Upper lobe of left lung (tissue), 6 donors: ENCODE data around the gene PLSCR3. TPM values are rescaled to one million over a fixed set of nuclear protein-coding genes. Genes with fewer than 3 reads are reported as not detected.

Experiments
- ATAC-seq, 2 donors: fragments of 200-7000 bp; cut with Tn5 transposase; one replicate each; pipeline ENCODE4 v1.9.1; 2022; ENCODE audit warnings: mild to moderate bottlenecking in 2 of 2, moderate library complexity in 2 of 2; ENCODE audit not compliant: low FRiP score in 2 of 2
- DNase-seq, 2 donors: peaks; one replicate each; pipeline ENCODE4 v3.0.0-alpha.2; 2019 to 2020
- H3K27ac ChIP-seq, 4 donors: fragments of 200-600 bp; sonication (generic); one replicate each; pipeline ENCODE4 v1.5.1; 2016 to 2019
- H3K27me3 ChIP-seq, 4 donors: fragments of 200-600 bp; sonication (generic); one replicate each; pipeline ENCODE4 v1.5.1; 2017 to 2019
- H3K36me3 ChIP-seq, 4 donors: fragments of 200-600 bp; sonication (generic); one replicate each; pipeline ENCODE4 v1.5.1; 2016 to 2019
- H3K4me1 ChIP-seq, 4 donors: fragments of 200-600 bp; sonication (generic); one replicate each; pipeline ENCODE4 v1.5.1; 2018 to 2019
- H3K4me3 ChIP-seq, 4 donors: fragments of 200-600 bp; sonication (generic); one replicate each; pipeline ENCODE4 v1.5.1; 2017 to 2019; ENCODE audit warnings: mild to moderate bottlenecking in 2 of 4, moderate library complexity in 1 of 4
- H3K9me3 ChIP-seq, 4 donors: fragments of 200-600 bp; sonication (generic); one replicate each; pipeline ENCODE4 v1.5.1; 2018 to 2019
- CTCF ChIP-seq, 6 experiments: fragments of 450-650 bp in 4 of 6; fragments of 200-600 bp in 2 of 6; sonication (generic) in 2 of 6; IDR thresholded peaks; one replicate each; pipeline ENCODE4 v1.5.1; 2016 to 2019; ENCODE audit warnings: antibody characterized with exemption in 6 of 6
- EP300 ChIP-seq, 4 donors: sonication (generic); formaldehyde crosslinking; IDR thresholded peaks; one replicate each; pipeline ENCODE4 v1.5.1; 2017; ENCODE audit warnings: antibody characterized with exemption in 4 of 4, control low read depth in 2 of 4
- POLR2A ChIP-seq, 4 donors: fragments of 450-650 bp; IDR thresholded peaks; one replicate each; pipeline ENCODE4 v1.5.1; 2016 to 2017; ENCODE audit warnings: antibody characterized with exemption in 4 of 4, mild to moderate bottlenecking in 2 of 4
- POLR2AphosphoS5 ChIP-seq, 2 donors: sonication (generic); formaldehyde crosslinking; IDR thresholded peaks; one replicate each; pipeline ENCODE4 v1.5.1; 2017; ENCODE audit warnings: antibody characterized with exemption in 2 of 2
- WGBS, 2 donors: methylation state at CpG; one replicate each; pipeline ENCODE4 v1.1.5; 2017 to 2018; 5-methylcytosine and 5-hydroxymethylcytosine counted together
- total RNA-seq, 6 donors: library from RNA; depleted of rRNA in 4 of 6; stranded (reverse); fragments of >200 nt in 4 of 6; gene quantifications; one replicate each; pipeline versions ENCODE4 v1.1.0 to v1.2.1, GENCODE V29; 2016 to 2021
- donor health status: DM: no; HTN: no; CAD: no; lungs with moderate emphysema.
- donor health status: DM: no; HTN: yes; CAD: no; lungs with severe emphysema.

PLSCR3 gene
- total RNA-seq, 6 donors from 2014 or later, result 20.6 to 64.5 (median 37.7) TPM

GRCh38 chr17:7346761-7347614 is 47.3 kb downstream of the PLSCR3 start:
- peaks cover 18 to 25% (median 23%) of the 10 kb centered on the region in 4 donors for H3K4me1 ChIP-seq
- no peak overlapping the region for H3K4me3 ChIP-seq
- no peak overlapping the region for H3K27ac ChIP-seq
- TF ChIP-seq POLR2AphosphoS5 (IDR thresholded peaks at IDR 0.05), result no peak
- TF ChIP-seq CTCF (IDR thresholded peaks at IDR 0.05), result no peak
- no peak for TF ChIP-seq POLR2A (IDR thresholded peaks at IDR 0.05)
- no peak for TF ChIP-seq EP300 (IDR thresholded peaks at IDR 0.05)
- 78 to 83% methylated on average over 18 of the region's 18 CpGs for WGBS, 2 donors
- ATAC-seq (no peak), DNase-seq (peak in 1 of 2 donors; percentile 72)
- peaks cover 0 to 9% (median 0%) of the 10 kb centered on the region in 4 donors for H3K36me3 ChIP-seq
- H3K9me3 ChIP-seq, result no peaks in the 10 kb centered on the region
- H3K27me3 ChIP-seq, result no peaks in the 10 kb centered on the region

- Histone ChIP-seq H3K9me3 (no peaks in the 10 kb centered on the region), H3K36me3 (peaks cover 0 to 9% (median 0%) of the 10 kb centered on the region in 4 donors), H3K27ac (no peak overlapping the region), H3K4me3 (no peak overlapping the region), H3K4me1 (no peaks in the 10 kb centered on the region), H3K27me3 (no peaks in the 10 kb centered on the region)
- TF ChIP-seq EP300 (IDR thresholded peaks at IDR 0.05) (no peak), POLR2A (IDR thresholded peaks at IDR 0.05) (no peak), CTCF (IDR thresholded peaks at IDR 0.05) (no peak), POLR2AphosphoS5 (IDR thresholded peaks at IDR 0.05) (no peak)
- no peak for ATAC-seq
- WGBS, 2 donors, result 50 to 82% methylated on average over 3 to 15 of the region's 15 CpGs
- no peak for DNase-seq
Measured at GRCh38 chr17:7343250-7343649, 51.1 kb downstream of the PLSCR3 start.

GRCh38 chr17:7341842-7342241 is 52.5 kb downstream of the PLSCR3 start:
- Histone ChIP-seq H3K4me3 (no peak overlapping the region), H3K27me3 (no peaks in the 10 kb centered on the region), H3K36me3 (peaks cover 0 to 6% (median 0%) of the 10 kb centered on the region in 4 donors), H3K27ac (no peak overlapping the region), H3K4me1 (no peaks in the 10 kb centered on the region), H3K9me3 (no peaks in the 10 kb centered on the region)
- TF ChIP-seq POLR2AphosphoS5 (IDR thresholded peaks at IDR 0.05), result no peak
- no peak for TF ChIP-seq CTCF (IDR thresholded peaks at IDR 0.05)
- TF ChIP-seq POLR2A (IDR thresholded peaks at IDR 0.05), result no peak
- no peak for TF ChIP-seq EP300 (IDR thresholded peaks at IDR 0.05)
- 78 to 93% methylated on average over 9 to 10 of the region's 13 CpGs for WGBS, 2 donors
- DNase-seq (no peak), ATAC-seq (no peak)

- no peak overlapping the region for H3K4me3 ChIP-seq
- no peak for TF ChIP-seq EP300 (IDR thresholded peaks at IDR 0.05)
- TF ChIP-seq POLR2AphosphoS5 (IDR thresholded peaks at IDR 0.05), result no peak
- no peak for TF ChIP-seq CTCF (IDR thresholded peaks at IDR 0.05)
- no peak for TF ChIP-seq POLR2A (IDR thresholded peaks at IDR 0.05)
- H3K4me1 ChIP-seq, result peaks cover 0 to 3% (median 0%) of the 10 kb centered on the region in 4 donors
- no peaks in the 10 kb centered on the region for H3K9me3 ChIP-seq
- DNase-seq (no peak), ATAC-seq (no peak)
- H3K27ac ChIP-seq, result no peak overlapping the region
- no peaks in the 10 kb centered on the region for H3K27me3 ChIP-seq
- peaks cover 0 to 6% (median 0%) of the 10 kb centered on the region in 4 donors for H3K36me3 ChIP-seq
- WGBS, 2 donors, result 70 to 100% methylated on average over 2 of the region's 2 CpGs
Measured at GRCh38 chr17:7340179-7340578, 54.1 kb downstream of the PLSCR3 start.

Other genes starting within 250 kb of the PLSCR3 start
- 10 to 100 TPM in 1 of 6 donors, 1 to 10 TPM in 4, not detected in 1; 1.1 to 11.5 (median 6.8) TPM for gene ASGR1, start 215.2 kb downstream of the PLSCR3 start, total RNA-seq
- gene DLG4, start 174.7 kb downstream of the PLSCR3 start, total RNA-seq, result 10 to 100 TPM; 10.5 to 32.5 (median 19.4) TPM
- gene ACADVL, start 174.6 kb downstream of the PLSCR3 start, total RNA-seq, result 1,000 to 10,000 TPM in 2 of 6 donors, 100 to 1,000 TPM in 4; 377 to 1,449 (median 553) TPM
- 10 to 100 TPM; 40.4 to 70.2 (median 42.4) TPM for gene DVL2, start 160.0 kb downstream of the PLSCR3 start, total RNA-seq
- gene PHF23, start 155.1 kb downstream of the PLSCR3 start, total RNA-seq, result 10 to 100 TPM; 25.4 to 54.5 (median 31.2) TPM
- gene GABARAP, start 152.1 kb downstream of the PLSCR3 start, total RNA-seq, result 100 to 1,000 TPM; 381 to 631 (median 601) TPM
- 100 to 1,000 TPM in 2 of 6 donors, 10 to 100 TPM in 4; 62.9 to 139 (median 75.0) TPM for gene CTDNEP1, start 142.8 kb downstream of the PLSCR3 start, total RNA-seq
- gene ELP5, start 142.3 kb downstream of the PLSCR3 start, total RNA-seq, result 10 to 100 TPM in 5 of 6 donors, 1 to 10 TPM in 1; 5.2 to 36.3 (median 21.0) TPM
- gene CLDN7, start 132.0 kb downstream of the PLSCR3 start, total RNA-seq, result 100 to 1,000 TPM in 5 of 6 donors, 10 to 100 TPM in 1; 57.6 to 201 (median 137) TPM
- gene SLC2A4, start 112.8 kb downstream of the PLSCR3 start, total RNA-seq, result 1 to 10 TPM; 1.0 to 5.2 (median 1.2) TPM
- 1 to 10 TPM in 3 of 6 donors, under 1 TPM in 2, not detected in 1; 0.14 to 2.2 (median 1.2) TPM for gene YBX2, start 99.9 kb downstream of the PLSCR3 start, total RNA-seq
- 100 to 1,000 TPM in 5 of 6 donors, 10 to 100 TPM in 1; 84.9 to 303 (median 207) TPM for gene EIF5A, start 86.9 kb downstream of the PLSCR3 start, total RNA-seq
- gene GPS2, start 79.2 kb downstream of the PLSCR3 start, total RNA-seq, result 100 to 1,000 TPM in 2 of 6 donors, 10 to 100 TPM in 4; 55.2 to 109 (median 95.7) TPM
- gene NEURL4, start 65.2 kb downstream of the PLSCR3 start, total RNA-seq, result 10 to 100 TPM; 14.2 to 77.5 (median 37.5) TPM
- 100 to 1,000 TPM in 1 of 6 donors, 10 to 100 TPM in 4, 1 to 10 TPM in 1; 8.5 to 114 (median 22.8) TPM for gene ACAP1, start 58.0 kb downstream of the PLSCR3 start, total RNA-seq
- 10 to 100 TPM in 3 of 6 donors, 1 to 10 TPM in 3; 5.2 to 13.8 (median 10.5) TPM for gene KCTD11, start 42.4 kb downstream of the PLSCR3 start, total RNA-seq
- gene TMEM95, start 39.4 kb downstream of the PLSCR3 start, total RNA-seq, result 1 to 10 TPM in 1 of 6 donors, not detected in 5; 1.0 TPM
- gene TNK1, start 13.4 kb downstream of the PLSCR3 start, total RNA-seq, result 10 to 100 TPM in 1 of 6 donors, 1 to 10 TPM in 5; 5.8 to 16.8 (median 8.2) TPM
- gene TMEM256, start 9.6 kb upstream of the PLSCR3 start, total RNA-seq, result 10 to 100 TPM; 21.6 to 65.0 (median 52.6) TPM
- 10 to 100 TPM in 3 of 6 donors, 1 to 10 TPM in 3; 3.8 to 16.8 (median 8.9) TPM for gene NLGN2, start 13.3 kb upstream of the PLSCR3 start, total RNA-seq
- not detected for gene SPEM1, start 25.8 kb upstream of the PLSCR3 start, total RNA-seq
- not detected for gene SPEM2, start 31.1 kb upstream of the PLSCR3 start, total RNA-seq
- not detected for gene SPEM3, start 34.3 kb upstream of the PLSCR3 start, total RNA-seq
- gene TMEM102, start 40.9 kb upstream of the PLSCR3 start, total RNA-seq, result 10 to 100 TPM in 5 of 6 donors, 1 to 10 TPM in 1; 9.7 to 14.3 (median 13.1) TPM
- gene FGF11, start 45.0 kb upstream of the PLSCR3 start, total RNA-seq, result 1 to 10 TPM in 2 of 6 donors, under 1 TPM in 3, not detected in 1; 0.15 to 2.0 (median 0.57) TPM
- 10 to 100 TPM in 1 of 6 donors, 1 to 10 TPM in 5; 1.9 to 11.5 (median 7.0) TPM for gene CHRNB1, start 50.5 kb upstream of the PLSCR3 start, total RNA-seq
- 10 to 100 TPM; 54.4 to 90.1 (median 74.2) TPM for gene ZBTB4, start 85.1 kb upstream of the PLSCR3 start, total RNA-seq
- gene SLC35G6, start 86.9 kb upstream of the PLSCR3 start, total RNA-seq, result not detected
- gene POLR2A, start 89.8 kb upstream of the PLSCR3 start, total RNA-seq, result 100 to 1,000 TPM in 4 of 6 donors, 10 to 100 TPM in 2; 79.5 to 139 (median 112) TPM
- gene TNFSF12, start 154.5 kb upstream of the PLSCR3 start, total RNA-seq, result 100 to 1,000 TPM in 1 of 6 donors, 10 to 100 TPM in 5; 32.3 to 158 (median 73.2) TPM
- 100 to 1,000 TPM in 4 of 6 donors, 10 to 100 TPM in 2; 74.2 to 226 (median 129) TPM for gene TNFSF13, start 164.2 kb upstream of the PLSCR3 start, total RNA-seq
- 100 to 1,000 TPM in 1 of 6 donors, 10 to 100 TPM in 5; 54.2 to 108 (median 57.5) TPM for gene SENP3, start 167.4 kb upstream of the PLSCR3 start, total RNA-seq
- gene CD68, start 185.1 kb upstream of the PLSCR3 start, total RNA-seq, result 100 to 1,000 TPM in 5 of 6 donors, 10 to 100 TPM in 1; 76.5 to 500 (median 260) TPM
- gene MPDU1, start 189.3 kb upstream of the PLSCR3 start, total RNA-seq, result 100 to 1,000 TPM in 1 of 6 donors, 10 to 100 TPM in 5; 50.6 to 121 (median 56.2) TPM
- gene SOX15, start 195.6 kb upstream of the PLSCR3 start, total RNA-seq, result 1 to 10 TPM in 1 of 6 donors, under 1 TPM in 2, not detected in 3; 0.63 to 1.5 (median 0.71) TPM
- gene FXR2, start 220.4 kb upstream of the PLSCR3 start, total RNA-seq, result 10 to 100 TPM; 35.6 to 46.1 (median 38.4) TPM
- gene SAT2, start 233.3 kb upstream of the PLSCR3 start, total RNA-seq, result 100 to 1,000 TPM in 1 of 6 donors, 10 to 100 TPM in 5; 66.4 to 155 (median 81.3) TPM
- gene SHBG, start 235.6 kb upstream of the PLSCR3 start, total RNA-seq, result under 1 TPM in 3 of 6 donors, not detected in 3; 0.34 to 0.88 (median 0.46) TPM